ENCODE measurements around the gene ZBTB39. TPM values are rescaled to one million over a fixed set of nuclear protein-coding genes. Genes with fewer than 3 reads are reported as not detected.
A peak's percentile ranks its signal among the peaks of the same experiment; 100 is the strongest.
"Not testable (repeated sequence)": the region's sequence is repeated elsewhere in the genome, so short reads cannot be mapped to it uniquely, and the experiment has no call there.

Gene ZBTB39
- 1 to 10 TPM; 4.2 to 4.7 TPM for total RNA-seq

- H3K4me1 Mint-ChIP-seq: peaks cover 27% of the 10 kb centered on the region
- peak; percentile 78 for ATAC-seq (replicated peaks)
- H3K4me3 Mint-ChIP-seq: peak within 1 kb of the TSS; percentile 91
- H3K27me3 Mint-ChIP-seq: no peaks in the 10 kb centered on the region
- H3K36me3 Mint-ChIP-seq (ENCODE audit: low read depth): peaks cover 33% of the 10 kb centered on the region
- no peaks in the 10 kb centered on the region for H3K9me3 Mint-ChIP-seq
- H3K27ac Mint-ChIP-seq: peak within 1 kb of the TSS; percentile 93
Measured at GRCh38 chr12:57005980-57006808, at the start of gene ZBTB39. ZBTB39 (minus strand) TSS chr12:57006546; CDS start chr12:57004917, 1,629 bp downstream.

GRCh38 chr12:57055824-57056223 lies 49.5 kb upstream of the ZBTB39 start:
- no peak overlapping the region for H3K4me3 Mint-ChIP-seq
- H3K27ac Mint-ChIP-seq: no peak overlapping the region
- ATAC-seq (replicated peaks): no peak
- no peaks in the 10 kb centered on the region for H3K27me3 Mint-ChIP-seq
- no peaks in the 10 kb centered on the region for H3K9me3 Mint-ChIP-seq
- H3K36me3 Mint-ChIP-seq (ENCODE audit: low read depth): peaks cover 56% of the 10 kb centered on the region
- H3K4me1 Mint-ChIP-seq: peaks cover 4% of the 10 kb centered on the region

GRCh38 chr12:57053901-57054300 lies 47.6 kb upstream of the ZBTB39 start:
- H3K27me3 Mint-ChIP-seq; H3K4me3 Mint-ChIP-seq; H3K9me3 Mint-ChIP-seq; H3K27ac Mint-ChIP-seq; ATAC-seq (replicated peaks): not testable (repeated sequence)
- H3K36me3 Mint-ChIP-seq (ENCODE audit: low read depth): peaks cover 37% of the 10 kb centered on the region
- peaks cover 10% of the 10 kb centered on the region for H3K4me1 Mint-ChIP-seq

- not testable (repeated sequence) for H3K4me3 Mint-ChIP-seq; H3K27ac Mint-ChIP-seq; ATAC-seq (replicated peaks); H3K9me3 Mint-ChIP-seq; H3K27me3 Mint-ChIP-seq
- peaks cover 30% of the 10 kb centered on the region for H3K36me3 Mint-ChIP-seq (ENCODE audit: low read depth)
- peaks cover 11% of the 10 kb centered on the region for H3K4me1 Mint-ChIP-seq
Measured at GRCh38 chr12:57053146-57053545, 46.8 kb upstream of the ZBTB39 start.

- H3K36me3 Mint-ChIP-seq (ENCODE audit: low read depth): peaks cover 8% of the 10 kb centered on the region
- no peak overlapping the region for H3K27ac Mint-ChIP-seq
- H3K4me1 Mint-ChIP-seq: peaks cover 30% of the 10 kb centered on the region
- ATAC-seq (replicated peaks): no peak
- no peak overlapping the region for H3K4me3 Mint-ChIP-seq
- H3K9me3 Mint-ChIP-seq: no peaks in the 10 kb centered on the region
- H3K27me3 Mint-ChIP-seq: no peaks in the 10 kb centered on the region
Measured at GRCh38 chr12:57051011-57051410, 44.7 kb upstream of the ZBTB39 start.

GRCh38 chr12:57049890-57050289 lies 43.5 kb upstream of the ZBTB39 start, which contains the start of gene MYO1A:
MYO1A (minus strand) TSS chr12:57050129; CDS start chr12:57048323, 1,806 bp downstream.
- H3K27ac Mint-ChIP-seq: peak within 1 kb of the TSS; percentile 86
- peaks cover 33% of the 10 kb centered on the region for H3K4me1 Mint-ChIP-seq
- no peak for ATAC-seq (replicated peaks)
- H3K9me3 Mint-ChIP-seq: no peaks in the 10 kb centered on the region
- H3K27me3 Mint-ChIP-seq: no peaks in the 10 kb centered on the region
- peaks cover under 1% of the 10 kb centered on the region for H3K36me3 Mint-ChIP-seq (ENCODE audit: low read depth)
- H3K4me3 Mint-ChIP-seq: no peak within 1 kb of the TSS

- ATAC-seq (replicated peaks): no peak
- H3K9me3 Mint-ChIP-seq: no peaks in the 10 kb centered on the region
- H3K27me3 Mint-ChIP-seq: no peaks in the 10 kb centered on the region
- H3K4me3 Mint-ChIP-seq: no peak overlapping the region
- peaks cover 33% of the 10 kb centered on the region for H3K4me1 Mint-ChIP-seq
- H3K27ac Mint-ChIP-seq: peak overlapping the region; percentile 86
- H3K36me3 Mint-ChIP-seq (ENCODE audit: low read depth): no peaks in the 10 kb centered on the region
Measured at GRCh38 chr12:57049119-57049446, 42.7 kb upstream of the ZBTB39 start.

GRCh38 chr12:57048423-57049118 lies 42.2 kb upstream of the ZBTB39 start:
- H3K9me3 Mint-ChIP-seq: no peaks in the 10 kb centered on the region
- H3K27ac Mint-ChIP-seq: peak overlapping the region; percentile 86

GRCh38 chr12:57047981-57048380 lies 41.6 kb upstream of the ZBTB39 start:
- H3K27ac Mint-ChIP-seq: peak overlapping the region; percentile 86
- ATAC-seq (replicated peaks): no peak
- H3K4me3 Mint-ChIP-seq: peak overlapping the region; percentile 53

More at GRCh38 chr12:57048423-57049118, 42.2 kb upstream of the ZBTB39 start:
- H3K27me3 Mint-ChIP-seq: peaks cover 3% of the 10 kb centered on the region
- H3K4me3 Mint-ChIP-seq: no peak overlapping the region
- peaks cover 33% of the 10 kb centered on the region for H3K4me1 Mint-ChIP-seq
- no peaks in the 10 kb centered on the region for H3K36me3 Mint-ChIP-seq (ENCODE audit: low read depth)
- no peak for ATAC-seq (replicated peaks)

GRCh38 chr12:57046947-57047890 lies 40.9 kb upstream of the ZBTB39 start:
- Mint-ChIP-seq H3K36me3 (ENCODE audit: low read depth) (no peaks in the 10 kb centered on the region), H3K27ac (peak overlapping the region; percentile 86), H3K4me3 (peak overlapping the region; percentile 53), H3K27me3 (peaks cover 5% of the 10 kb centered on the region), H3K9me3 (no peaks in the 10 kb centered on the region), H3K4me1 (peaks cover 33% of the 10 kb centered on the region)
- ATAC-seq (replicated peaks): peak; percentile 97

More at GRCh38 chr12:57047981-57048380, 41.6 kb upstream of the ZBTB39 start:
- peaks cover 33% of the 10 kb centered on the region for H3K4me1 Mint-ChIP-seq
- peaks cover 5% of the 10 kb centered on the region for H3K27me3 Mint-ChIP-seq
- no peaks in the 10 kb centered on the region for H3K9me3 Mint-ChIP-seq
- no peaks in the 10 kb centered on the region for H3K36me3 Mint-ChIP-seq (ENCODE audit: low read depth)

- Mint-ChIP-seq H3K9me3 (no peaks in the 10 kb centered on the region), H3K4me1 (peaks cover 33% of the 10 kb centered on the region), H3K36me3 (ENCODE audit: low read depth) (no peaks in the 10 kb centered on the region), H3K4me3 (peak overlapping the region; percentile 53), H3K27ac (peak overlapping the region; percentile 86), H3K27me3 (peaks cover 5% of the 10 kb centered on the region)
- no peak for ATAC-seq (replicated peaks)
Measured at GRCh38 chr12:57046086-57046791, 39.9 kb upstream of the ZBTB39 start.

- Mint-ChIP-seq H3K27ac (no peak overlapping the region), H3K36me3 (ENCODE audit: low read depth) (no peaks in the 10 kb centered on the region), H3K27me3 (peaks cover 5% of the 10 kb centered on the region), H3K4me1 (peaks cover 33% of the 10 kb centered on the region), H3K4me3 (no peak overlapping the region), H3K9me3 (no peaks in the 10 kb centered on the region)
- no peak for ATAC-seq (replicated peaks)
Measured at GRCh38 chr12:57044889-57045288, 38.5 kb upstream of the ZBTB39 start.

- H3K4me3 Mint-ChIP-seq: no peak overlapping the region
- peaks cover 5% of the 10 kb centered on the region for H3K27me3 Mint-ChIP-seq
- no peaks in the 10 kb centered on the region for H3K36me3 Mint-ChIP-seq (ENCODE audit: low read depth)
- no peak for ATAC-seq (replicated peaks)
- peaks cover 32% of the 10 kb centered on the region for H3K4me1 Mint-ChIP-seq
- no peaks in the 10 kb centered on the region for H3K9me3 Mint-ChIP-seq
- H3K27ac Mint-ChIP-seq: no peak overlapping the region
Measured at GRCh38 chr12:57044468-57044867, 38.1 kb upstream of the ZBTB39 start.
